CD4-positive, alpha-beta T cell (primary cell): ENCODE results near the gene MAPK4. TPM values are rescaled to one million over a fixed set of nuclear protein-coding genes. Genes with fewer than 3 reads are reported as not detected.

ENCODE experiments used
- ATAC-seq: fragments of 200-7000 bp; cut with Tn5 transposase; one replicate; pipeline ENCODE4 v1.10.0; 2022; ENCODE audit warnings: mild to moderate bottlenecking; ENCODE audit not compliant: poor library complexity
- CTCF ChIA-PET: fragments of 350-600 bp; sonication (Branson Sonifier 250); formaldehyde crosslinking; loops from one replicate; lab custom pipeline; 2021; ENCODE audit warnings: antibody characterized with exemption, inconsistent platforms; lab: Charles Lee
- POLR2A ChIA-PET: fragments of 350-600 bp; sonication (Branson Sonifier 250); formaldehyde crosslinking; loops from one replicate; lab custom pipeline; 2021; ENCODE audit warnings: antibody characterized with exemption, inconsistent platforms; lab: Charles Lee
- DNase-seq, 14 experiments: peaks; one replicate each; pipeline ENCODE4 v3.0.0-alpha.2; 2013 to 2020; ENCODE audit warnings: mixed read lengths in 2 of 14
- H3K27ac ChIP-seq, 2 donors: one replicate each; pipeline versions ENCODE4 v1.5.1 to v1.7.0; 2013; ENCODE audit warnings: low read length in 2 of 2, low read depth in 1 of 2, mild to moderate bottlenecking in 1 of 2
- H3K27me3 ChIP-seq, 2 experiments: 1 replicate in 1 of 2; 2 replicates in 1 of 2; pipeline versions ENCODE4 v1.6.1 to v1.7.0; 2013; ENCODE audit warnings: low read length in 2 of 2, control low read depth in 1 of 2, mild to moderate bottlenecking in 1 of 2, moderate library complexity in 1 of 2; ENCODE audit not compliant: insufficient read depth in 2 of 2, control insufficient read depth in 1 of 2
- H3K36me3 ChIP-seq: one replicate; pipeline ENCODE4 v1.6.1; 2013; ENCODE audit warnings: low read length, control low read depth; ENCODE audit not compliant: insufficient read depth
- H3K4me1 ChIP-seq: one replicate; pipeline ENCODE4 v1.6.1; 2013; ENCODE audit warnings: low read length, control low read depth; ENCODE audit not compliant: insufficient read depth
- H3K4me3 ChIP-seq: one replicate; pipeline ENCODE4 v1.5.1; 2013; ENCODE audit warnings: mild to moderate bottlenecking, low read length, moderate library complexity
- H3K9me3 ChIP-seq, 2 experiments: 1 replicate in 1 of 2; 2 replicates in 1 of 2; pipeline versions ENCODE4 v1.6.1 to v1.7.0; 2013; ENCODE audit warnings: low read length in 2 of 2, mild to moderate bottlenecking in 2 of 2, control low read depth in 1 of 2, moderate library complexity in 1 of 2; ENCODE audit not compliant: control insufficient read depth in 1 of 2, insufficient read depth in 1 of 2
- H3K27ac Mint-ChIP-seq: one replicate; pipeline ENCODE4 v1.8.0; 2020; ENCODE audit warnings: mixed read lengths
- H3K27me3 Mint-ChIP-seq: one replicate; pipeline ENCODE4 v1.8.0; 2021; ENCODE audit warnings: mixed read lengths
- H3K36me3 Mint-ChIP-seq: one replicate; pipeline ENCODE4 v1.8.0; 2021; ENCODE audit warnings: low read depth, mixed read lengths
- H3K4me1 Mint-ChIP-seq: one replicate; pipeline ENCODE4 v1.8.0; 2021; ENCODE audit warnings: low read depth, mixed read lengths
- H3K4me3 Mint-ChIP-seq: one replicate; pipeline ENCODE4 v1.8.0; 2020; ENCODE audit warnings: mild to moderate bottlenecking, mixed read lengths
- H3K9me3 Mint-ChIP-seq: one replicate; pipeline ENCODE4 v1.8.0; 2020; ENCODE audit warnings: mixed read lengths
- CTCF ChIP-seq: fragments of 200-600 bp; IDR thresholded peaks from one replicate; pipeline ENCODE4 v1.8.0; 2022; ENCODE audit warnings: antibody characterized with exemption, mild to moderate bottlenecking
- intact Hi-C, 2 experiments: fragments of 100-400 bp; cut with DNase I in 1 of 2; cut with micrococcal nuclease in 1 of 2; formaldehyde crosslinking; loops; one replicate each; pipeline versions ENCODE4 v1.15.1 to v1.9.0; 2023 to 2025; cut with DNase I, micrococcal nuclease
- total RNA-seq, 174 experiments: library from RNA in 2 of 174; stranded (reverse) in 2 of 174; gene quantifications; one replicate each; pipeline ENCODE4 v1.2.3 and lab custom pipeline; 2021 to 2026

MAPK4 gene
- total RNA-seq, 2 experiments from 2014 or later, result not detected

- no peak overlapping the region for H3K4me3 ChIP-seq
- Mint-ChIP-seq H3K9me3 (peaks cover 8% of the 10 kb centered on the region), H3K27ac (no peak overlapping the region), H3K36me3 (no peaks in the 10 kb centered on the region), H3K4me1 (no peaks in the 10 kb centered on the region), H3K4me3 (no peak overlapping the region), H3K27me3 (peaks cover 21% of the 10 kb centered on the region)
- intact Hi-C loops, result no loop called here
- no peak overlapping the region for H3K27ac ChIP-seq
- H3K36me3 ChIP-seq, result no peaks in the 10 kb centered on the region
- H3K9me3 ChIP-seq, result peaks cover 0 to 6% of the 10 kb centered on the region in 2 experiments
- ChIA-PET CTCF (no interaction called here), POLR2A (no interaction called here)
- TF ChIP-seq CTCF, result no peak
- H3K27me3 ChIP-seq, result no peaks in the 10 kb centered on the region
- DNase-seq, result no peak
- H3K4me1 ChIP-seq, result no peaks in the 10 kb centered on the region
- ATAC-seq, result no peak
Measured at GRCh38 chr18:50720325-50720674, 160.4 kb downstream of the MAPK4 start.

GRCh38 chr18:50721006-50721405 lies 161.1 kb downstream of the MAPK4 start:
- TF ChIP-seq CTCF, result no peak
- Mint-ChIP-seq H3K4me3 (no peak overlapping the region), H3K36me3 (no peaks in the 10 kb centered on the region), H3K9me3 (peaks cover 5% of the 10 kb centered on the region), H3K27me3 (peaks cover 21% of the 10 kb centered on the region), H3K27ac (no peak overlapping the region), H3K4me1 (no peaks in the 10 kb centered on the region)
- Histone ChIP-seq H3K4me1 (no peaks in the 10 kb centered on the region), H3K4me3 (no peak overlapping the region), H3K9me3 (peaks cover 0 to 6% of the 10 kb centered on the region in 2 experiments), H3K36me3 (no peaks in the 10 kb centered on the region), H3K27me3 (no peaks in the 10 kb centered on the region), H3K27ac (no peak overlapping the region)
- POLR2A ChIA-PET, result no interaction called here
- no peak for DNase-seq
- intact Hi-C loops, result no loop called here
- no peak for ATAC-seq
- CTCF ChIA-PET, result no interaction called here

- peaks cover 18% of the 10 kb centered on the region for H3K27me3 Mint-ChIP-seq
- ChIA-PET CTCF (no interaction called here), POLR2A (no interaction called here)
- no peaks in the 10 kb centered on the region for H3K27me3 ChIP-seq
- no peak overlapping the region for H3K4me3 ChIP-seq
- no peak overlapping the region for H3K27ac Mint-ChIP-seq
- DNase-seq, result no peak
- TF ChIP-seq CTCF, result no peak
- no peaks in the 10 kb centered on the region for H3K36me3 ChIP-seq
- no peaks in the 10 kb centered on the region for H3K36me3 Mint-ChIP-seq
- ATAC-seq, result no peak
- peaks cover 0 to 2% of the 10 kb centered on the region in 2 experiments for H3K9me3 ChIP-seq
- no peak overlapping the region for H3K27ac ChIP-seq
- H3K4me3 Mint-ChIP-seq, result no peak overlapping the region
- H3K4me1 Mint-ChIP-seq, result no peaks in the 10 kb centered on the region
- intact Hi-C loops, result no loop called here
- H3K4me1 ChIP-seq, result no peaks in the 10 kb centered on the region
- H3K9me3 Mint-ChIP-seq, result peaks cover 4% of the 10 kb centered on the region
Measured at GRCh38 chr18:50721451-50722120, 161.7 kb downstream of the MAPK4 start.
